COLO668 (cell line): ENCODE measurements around the gene ZRANB3.
"Not testable (repeated sequence)": the region's sequence is repeated elsewhere in the genome, so short reads cannot be mapped to it uniquely, and the experiment has no call there.

Experiments used
- DNase-seq: peaks from one replicate; lab custom pipeline; 2025; ENCODE audit not compliant: unreplicated experiment; lab: John Stamatoyannopoulos, UW

The ZRANB3 gene

GRCh38 chr2:135490376-135490775 is 40.6 kb downstream of the ZRANB3 start:
- no peak for DNase-seq

- no peak for DNase-seq
These were observed 45.6 kb downstream of the ZRANB3 start for GRCh38 chr2:135485441-135485840.

GRCh38 chr2:135475128-135475527 is 55.9 kb downstream of the ZRANB3 start:
- no peak for DNase-seq

GRCh38 chr2:135473567-135473966 is 57.5 kb downstream of the ZRANB3 start:
- peak; percentile 4 for DNase-seq

GRCh38 chr2:135471106-135471505 is 59.9 kb downstream of the ZRANB3 start:
- DNase-seq = no peak

- no peak for DNase-seq
These were observed 73.7 kb downstream of the ZRANB3 start for GRCh38 chr2:135457279-135457678.

- no peak for DNase-seq
These were observed 74.2 kb downstream of the ZRANB3 start for GRCh38 chr2:135456835-135457234.

GRCh38 chr2:135456431-135456830 is 74.6 kb downstream of the ZRANB3 start:
- no peak for DNase-seq

- DNase-seq = no peak
These were observed 76.4 kb downstream of the ZRANB3 start for GRCh38 chr2:135454608-135455007.

GRCh38 chr2:135453027-135453426 is 78.0 kb downstream of the ZRANB3 start:
- DNase-seq = not testable (repeated sequence)

- DNase-seq = no peak
These were observed 79.1 kb downstream of the ZRANB3 start for GRCh38 chr2:135451966-135452365.

- DNase-seq = not testable (repeated sequence)
These were observed 88.0 kb downstream of the ZRANB3 start for GRCh38 chr2:135443013-135443412.

- not testable (repeated sequence) for DNase-seq
These were observed 95.9 kb downstream of the ZRANB3 start for GRCh38 chr2:135435155-135435554.

- no peak for DNase-seq
These were observed 106.2 kb downstream of the ZRANB3 start for GRCh38 chr2:135424849-135425248.

- DNase-seq = no peak
These were observed 108.1 kb downstream of the ZRANB3 start for GRCh38 chr2:135422898-135423297.

GRCh38 chr2:135411646-135412045 is 119.4 kb downstream of the ZRANB3 start:
- DNase-seq = no peak

GRCh38 chr2:135409436-135409835 is 121.6 kb downstream of the ZRANB3 start:
- no peak for DNase-seq

GRCh38 chr2:135396259-135396658 is 134.8 kb downstream of the ZRANB3 start:
- not testable (repeated sequence) for DNase-seq

GRCh38 chr2:135386993-135387392 is 144.0 kb downstream of the ZRANB3 start:
- DNase-seq = no peak

- no peak for DNase-seq
These were observed 152.4 kb downstream of the ZRANB3 start for GRCh38 chr2:135378591-135378990.

- DNase-seq = no peak
These were observed 157.3 kb downstream of the ZRANB3 start for GRCh38 chr2:135373702-135374101.

GRCh38 chr2:135349941-135350340 is 181.1 kb downstream of the ZRANB3 start:
- no peak for DNase-seq

GRCh38 chr2:135348096-135348704 is 182.8 kb downstream of the ZRANB3 start:
- DNase-seq = not testable (repeated sequence)
